ENCODE measurements around the gene KITLG. TPM values are rescaled to one million over a fixed set of nuclear protein-coding genes. Genes with fewer than 3 reads are reported as not detected.
"Not testable (repeated sequence)": the region's sequence is repeated elsewhere in the genome, so short reads cannot be mapped to it uniquely, and the experiment has no call there.

KITLG gene
- polyA plus RNA-seq (ENCODE audit: insufficient read length in 12 of 12), result 10 to 100 TPM in 11 of 12 donors, not detected in 1; 11.6 to 27.8 (median 18.9) TPM
- long read RNA-seq, donor 1, full-length matches to known transcripts, result 4 of 11 reads
- long read RNA-seq, donor 1, partial matches to known transcripts, result 7 of 11 reads
- long read RNA-seq, donor 1, other reads (novel, unspliced or antisense), result 0 of 11 reads
- long read RNA-seq, donor 2, full-length matches to known transcripts, result 6 of 6 reads
- long read RNA-seq, donor 2, partial matches to known transcripts, result 0 of 6 reads
- long read RNA-seq, donor 2, other reads (novel, unspliced or antisense), result 0 of 6 reads
- long read RNA-seq, donor 3, full-length matches to known transcripts, result 1 of 1 reads
- long read RNA-seq, donor 3, partial matches to known transcripts, result 0 of 1 reads
- long read RNA-seq, donor 3, other reads (novel, unspliced or antisense), result 0 of 1 reads
- long read RNA-seq, donor 4, result 0 reads
- long read RNA-seq, donor 5, result 0 reads
- long read RNA-seq, donor 6, full-length matches to known transcripts, result 3 of 3 reads
- long read RNA-seq, donor 6, partial matches to known transcripts, result 0 of 3 reads
- long read RNA-seq, donor 6, other reads (novel, unspliced or antisense), result 0 of 3 reads
- long read RNA-seq, donor 7, full-length matches to known transcripts, result 5 of 5 reads
- long read RNA-seq, donor 7, partial matches to known transcripts, result 0 of 5 reads
- long read RNA-seq, donor 7, other reads (novel, unspliced or antisense), result 0 of 5 reads
- long read RNA-seq, donor 8, full-length matches to known transcripts, result 4 of 4 reads
- long read RNA-seq, donor 8, partial matches to known transcripts, result 0 of 4 reads
- long read RNA-seq, donor 8, other reads (novel, unspliced or antisense), result 0 of 4 reads
- long read RNA-seq, donor 9, full-length matches to known transcripts, result 5 of 5 reads
- long read RNA-seq, donor 9, partial matches to known transcripts, result 0 of 5 reads
- long read RNA-seq, donor 9, other reads (novel, unspliced or antisense), result 0 of 5 reads
- long read RNA-seq, donor 10, full-length matches to known transcripts, result 3 of 3 reads
- long read RNA-seq, donor 10, partial matches to known transcripts, result 0 of 3 reads
- long read RNA-seq, donor 10, other reads (novel, unspliced or antisense), result 0 of 3 reads
- long read RNA-seq, donor 11, full-length matches to known transcripts, result 3 of 3 reads
- long read RNA-seq, donor 11, partial matches to known transcripts, result 0 of 3 reads
- long read RNA-seq, donor 11, other reads (novel, unspliced or antisense), result 0 of 3 reads

- peak; percentile 87 for DNase-seq
Observed at GRCh38 chr12:88580051-88580871, at the start of gene KITLG. Gene KITLG (minus strand): TSS chr12:88580471. CDS start chr12:88580278, 193 bp downstream.

- DNase-seq, result no peak
Observed at GRCh38 chr12:88628856-88629509, 48.7 kb upstream of the KITLG start.

GRCh38 chr12:88628035-88628434 is 47.8 kb upstream of the KITLG start:
- not testable (repeated sequence) for DNase-seq

- no peak for DNase-seq
Observed at GRCh38 chr12:88627501-88627900, 47.2 kb upstream of the KITLG start.

GRCh38 chr12:88625356-88625755 is 45.1 kb upstream of the KITLG start:
- no peak for DNase-seq

- DNase-seq, result no peak
Observed at GRCh38 chr12:88624911-88625310, 44.6 kb upstream of the KITLG start.

GRCh38 chr12:88623777-88624548 is 43.7 kb upstream of the KITLG start:
- no peak for DNase-seq

GRCh38 chr12:88617352-88617751 is 37.1 kb upstream of the KITLG start:
- DNase-seq, result no peak

GRCh38 chr12:88615490-88615889 is 35.2 kb upstream of the KITLG start:
- no peak for DNase-seq

GRCh38 chr12:88604646-88605045 is 24.4 kb upstream of the KITLG start:
- no peak for DNase-seq

- no peak for DNase-seq
Observed at GRCh38 chr12:88600272-88600671, 20.0 kb upstream of the KITLG start.

- no peak for DNase-seq
Observed at GRCh38 chr12:88597365-88597764, 17.1 kb upstream of the KITLG start.

GRCh38 chr12:88595697-88596096 is 15.4 kb upstream of the KITLG start:
- no peak for DNase-seq

GRCh38 chr12:88594780-88595179 is 14.5 kb upstream of the KITLG start:
- DNase-seq, result no peak

GRCh38 chr12:88591343-88591742 is 11.1 kb upstream of the KITLG start:
- DNase-seq, result no peak

GRCh38 chr12:88590851-88591250 is 10.6 kb upstream of the KITLG start:
- no peak for DNase-seq

GRCh38 chr12:88585077-88585476 is 4.8 kb upstream of the KITLG start:
- no peak for DNase-seq

- DNase-seq, result peak; percentile 52
Observed at GRCh38 chr12:88579601-88580050, 645 bp downstream of the KITLG start.

- peak; percentile 14 for DNase-seq
Observed at GRCh38 chr12:88579161-88579517, 1.1 kb downstream of the KITLG start.

Data from muscle of arm (tissue), 14 donors.